OCI-LY3 (cell line): ENCODE data around the gene ECSCR.
"Not testable (repeated sequence)": the region's sequence is repeated elsewhere in the genome, so short reads cannot be mapped to it uniquely, and the experiment has no call there.

Source experiments
- H2AFZ ChIP-seq: fragments of 200-600, 300-600 bp; shearing (Covaris generic); 2 replicates; pipeline ENCODE4 v1.6.0; 2014; ENCODE audit warnings: antibody characterized with exemption, low read depth, low read length
- H3K27ac ChIP-seq: fragments of 200-600, 300-600 bp; sonication (generic); 2 replicates; pipeline ENCODE4 v1.5.1; 2014; ENCODE audit warnings: mild to moderate bottlenecking, low read length, moderate library complexity, mixed read lengths
- H3K27me3 ChIP-seq: fragments of 200-600, 300-600 bp; sonication (generic); 2 replicates; pipeline ENCODE4 v1.6.1; 2014; ENCODE audit warnings: low read depth, low read length, mixed read lengths
- H3K36me3 ChIP-seq: fragments of 200-600, 300-600 bp; sonication (generic); replicated peaks from 2 replicates; pipeline ENCODE3; 2014; ENCODE audit warnings: low read depth, low read length, mixed read lengths
- H3K4me1 ChIP-seq: fragments of 300-600, 200-600 bp; sonication (generic); 2 replicates; pipeline ENCODE4 v1.6.1; 2014; ENCODE audit warnings: low read length, mixed read lengths
- H3K4me2 ChIP-seq: fragments of 200-600, 300-600 bp; sonication (generic); 2 replicates; pipeline ENCODE4 v1.6.1; 2014; ENCODE audit warnings: low read length, mixed read lengths
- H3K4me3 ChIP-seq: fragments of 300-600, 200-600 bp; sonication (generic); 2 replicates; pipeline ENCODE4 v1.5.1; 2014; ENCODE audit warnings: antibody characterized with exemption, mild to moderate bottlenecking, low read length, moderate library complexity
- H3K79me2 ChIP-seq: fragments of 300-600, 200-600 bp; shearing (Covaris generic); 2 replicates; pipeline ENCODE4 v1.6.1; 2014; ENCODE audit warnings: mild to moderate bottlenecking, low read length, mixed read lengths
- H3K9ac ChIP-seq: fragments of 300-600, 200-600 bp; shearing (Covaris generic); 2 replicates; pipeline ENCODE4 v1.6.0; 2014; ENCODE audit warnings: mild to moderate bottlenecking, low read length, moderate library complexity
- H3K9me3 ChIP-seq: fragments of 200-600, 300-600 bp; shearing (Covaris generic); 2 replicates; pipeline ENCODE4 v1.6.1; 2014; ENCODE audit warnings: low read length, mixed read lengths; ENCODE audit not compliant: insufficient read depth
- H4K20me1 ChIP-seq: fragments of 200-600, 300-600 bp; sonication (generic); 2 replicates; pipeline ENCODE4 v1.6.1; 2016; ENCODE audit warnings: low read length, mixed read lengths; ENCODE audit not compliant: insufficient read depth
- CTCF ChIP-seq: fragments of 200-600, 300-600 bp; sonication (generic); IDR thresholded peaks from 2 replicates; pipeline ENCODE4 v1.5.1; 2014; ENCODE audit warnings: antibody characterized with exemption, low read length, low read depth
- EZH2phosphoT487 ChIP-seq: fragments of 200-600 bp; shearing (Covaris generic); IDR thresholded peaks from 2 replicates; pipeline ENCODE4 v1.6.1; 2018; ENCODE audit warnings: antibody characterized with exemption, mixed run types, low read depth

Gene ECSCR

GRCh38 chr5:139462586-139463276 lies at the start of gene ECSCR:
Gene ECSCR (minus strand): TSS chr5:139462743. CDS start chr5:139462670, 73 bp downstream.
- no peak within 1 kb of the TSS for H2AFZ ChIP-seq
- H3K4me3 ChIP-seq: no peak within 1 kb of the TSS
- peaks cover 28% of the 10 kb centered on the region for H3K4me1 ChIP-seq
- no peaks in the 10 kb centered on the region for H3K36me3 ChIP-seq
- no peaks in the 10 kb centered on the region for H3K79me2 ChIP-seq
- no peak within 1 kb of the TSS for H3K9ac ChIP-seq
- H3K4me2 ChIP-seq: no peak within 1 kb of the TSS
- H3K9me3 ChIP-seq: no peaks in the 10 kb centered on the region
- H3K27ac ChIP-seq: no peak within 1 kb of the TSS
- H3K27me3 ChIP-seq: no peaks in the 10 kb centered on the region
- TF ChIP-seq EZH2phosphoT487: no peak
- no peak for TF ChIP-seq CTCF
- H4K20me1 ChIP-seq: no peaks in the 10 kb centered on the region

GRCh38 chr5:139504722-139505121 lies 42.2 kb upstream of the ECSCR start:
- not testable (repeated sequence) for H3K9ac ChIP-seq, H3K4me3 ChIP-seq

GRCh38 chr5:139503879-139504278 lies 41.3 kb upstream of the ECSCR start:
- H3K4me2 ChIP-seq, H3K27me3 ChIP-seq, H3K36me3 ChIP-seq, H3K4me1 ChIP-seq, H3K9me3 ChIP-seq, H2AFZ ChIP-seq, H3K27ac ChIP-seq, H3K4me3 ChIP-seq, H3K9ac ChIP-seq, H4K20me1 ChIP-seq, H3K79me2 ChIP-seq: not testable (repeated sequence)

More at GRCh38 chr5:139504722-139505121, 42.2 kb upstream of the ECSCR start:
- H3K79me2 ChIP-seq, H3K36me3 ChIP-seq, H3K4me2 ChIP-seq, H3K27ac ChIP-seq, H2AFZ ChIP-seq, H4K20me1 ChIP-seq, H3K4me1 ChIP-seq, H3K27me3 ChIP-seq, H3K9me3 ChIP-seq: not testable (repeated sequence)

GRCh38 chr5:139503036-139503817 lies 40.7 kb upstream of the ECSCR start:
- not testable (repeated sequence) for H3K36me3 ChIP-seq, H3K4me2 ChIP-seq, H3K4me3 ChIP-seq, H4K20me1 ChIP-seq, H3K4me1 ChIP-seq, H3K79me2 ChIP-seq, H3K9me3 ChIP-seq, H3K27me3 ChIP-seq, H3K27ac ChIP-seq, H2AFZ ChIP-seq, H3K9ac ChIP-seq

GRCh38 chr5:139501381-139501780 lies 38.8 kb upstream of the ECSCR start:
- Histone ChIP-seq H3K27ac (no peak overlapping the region), H2AFZ (no peak overlapping the region), H4K20me1 (no peaks in the 10 kb centered on the region), H3K27me3 (no peaks in the 10 kb centered on the region), H3K9ac (no peak overlapping the region), H3K4me1 (no peaks in the 10 kb centered on the region), H3K4me3 (no peak overlapping the region), H3K36me3 (no peaks in the 10 kb centered on the region), H3K79me2 (no peaks in the 10 kb centered on the region), H3K4me2 (no peak overlapping the region), H3K9me3 (no peaks in the 10 kb centered on the region)
- TF ChIP-seq CTCF (no peak), EZH2phosphoT487 (no peak)
